CD8-positive, alpha-beta memory T cell (primary cell): ENCODE results near the gene GIPC1. TPM values are rescaled to one million over a fixed set of nuclear protein-coding genes. Genes with fewer than 3 reads are reported as not detected.

Experiments
- CTCF ChIA-PET: fragments of 350-600 bp; sonication (Branson Sonifier 250); formaldehyde crosslinking; loops from one replicate; lab custom pipeline; 2021; ENCODE audit warnings: antibody characterized with exemption; lab: Charles Lee
- POLR2A ChIA-PET: fragments of 350-600 bp; sonication (Branson Sonifier 250); formaldehyde crosslinking; loops from one replicate; lab custom pipeline; 2021; ENCODE audit warnings: antibody characterized with exemption; lab: Charles Lee
- DNase-seq, 5 donors: peaks; one replicate each; pipeline versions ENCODE4 v3.0.0 to v3.0.0-alpha.2; 2020 to 2022; ENCODE audit warnings: mixed read lengths in 1 of 5
- H3K27ac ChIP-seq: one replicate; pipeline ENCODE4 v1.7.0; 2013; ENCODE audit warnings: low read depth, mild to moderate bottlenecking, low read length, moderate library complexity
- H3K27me3 ChIP-seq: 2 replicates; pipeline ENCODE4 v1.7.0; 2013; ENCODE audit warnings: low read length, mild to moderate bottlenecking; ENCODE audit not compliant: insufficient read depth, poor library complexity, severe bottlenecking
- H3K36me3 ChIP-seq: 2 replicates; pipeline ENCODE4 v1.7.0; 2013; ENCODE audit warnings: mild to moderate bottlenecking, low read length, moderate library complexity; ENCODE audit not compliant: insufficient read depth
- H3K4me1 ChIP-seq: 2 replicates; pipeline ENCODE4 v1.7.0; 2013; ENCODE audit warnings: mild to moderate bottlenecking, low read length, moderate library complexity; ENCODE audit not compliant: insufficient read depth
- H3K4me3 ChIP-seq: 2 replicates; pipeline ENCODE4 v1.7.0; 2013; ENCODE audit warnings: mild to moderate bottlenecking, low read length
- H3K9me3 ChIP-seq: 2 replicates; pipeline ENCODE4 v1.7.0; 2013; ENCODE audit warnings: mild to moderate bottlenecking, low read length
- H3K27ac Mint-ChIP-seq, 8 donors: one replicate each; pipeline ENCODE4 v1.8.0; 2020 to 2021; ENCODE audit warnings: mixed read lengths in 8 of 8, mild to moderate bottlenecking in 6 of 8, inconsistent platforms in 3 of 8, moderate library complexity in 3 of 8
- H3K27me3 Mint-ChIP-seq, 2 donors: one replicate each; pipeline ENCODE4 v1.8.0; 2020 to 2021; ENCODE audit warnings: mixed read lengths in 2 of 2, mild to moderate bottlenecking in 1 of 2, moderate library complexity in 1 of 2
- H3K36me3 Mint-ChIP-seq, 3 donors: one replicate each; pipeline ENCODE4 v1.8.0; 2020 to 2021; ENCODE audit warnings: mixed read lengths in 3 of 3, inconsistent platforms in 1 of 3, mild to moderate bottlenecking in 1 of 3
- H3K4me1 Mint-ChIP-seq, 3 donors: one replicate each; pipeline ENCODE4 v1.8.0; 2020 to 2021; ENCODE audit warnings: mixed read lengths in 3 of 3, inconsistent platforms in 1 of 3, mild to moderate bottlenecking in 1 of 3
- H3K4me3 Mint-ChIP-seq, 7 donors: one replicate each; pipeline ENCODE4 v1.8.0; 2020 to 2021; ENCODE audit warnings: mixed read lengths in 7 of 7, mild to moderate bottlenecking in 6 of 7, moderate library complexity in 4 of 7, inconsistent platforms in 2 of 7
- H3K9me3 Mint-ChIP-seq, 5 donors: one replicate each; pipeline ENCODE4 v1.8.0; 2020 to 2022; ENCODE audit warnings: mixed read lengths in 5 of 5, mild to moderate bottlenecking in 3 of 5, moderate library complexity in 2 of 5, inconsistent platforms in 1 of 5
- polyA plus RNA-seq: library from polyadenylated mRNA; unstranded; fragments of 300-500 nt; fragmentation: Illumina TruSeq; gene quantifications from one replicate; pipeline ENCODE4 v1.2.3, GENCODE V29; 2021
- total RNA-seq, 2 experiments: library from RNA; stranded (reverse); gene quantifications; one replicate each; pipeline ENCODE4 v1.2.3, GENCODE V29; 2021

Gene GIPC1
- total and polyA plus RNA-seq, 3 experiments from 2014 or later: 32.7 to 43.4 (median 36.7) TPM

DNA sequence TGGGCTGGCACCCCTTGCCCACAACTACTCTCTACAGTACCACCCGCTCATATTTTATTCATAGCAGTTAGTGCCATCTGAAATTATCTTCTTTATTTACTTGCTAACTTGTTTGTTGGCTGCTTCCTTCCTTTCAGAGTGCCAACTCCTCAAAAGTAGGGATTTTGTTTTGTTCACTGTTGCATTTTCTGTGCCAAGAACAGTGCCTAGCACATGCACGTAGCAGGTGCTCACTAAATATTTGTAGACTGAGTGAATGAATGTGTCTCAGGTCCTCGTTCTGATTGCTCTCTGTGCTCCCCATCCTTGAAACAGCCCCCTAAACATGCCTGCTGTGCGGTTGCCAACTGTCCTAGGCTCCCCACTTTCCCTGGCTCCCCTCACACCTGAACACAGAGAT, 1.5 kb downstream of the GIPC1 start:
- Mint-ChIP-seq H3K4me1 (peaks cover 19 to 34% (median 33%) of the 10 kb centered on the region in 3 donors), H3K9me3 (no peaks in the 10 kb centered on the region), H3K4me3 (peak overlapping the region; percentile 49 to 93 (median 88)), H3K36me3 (peaks cover 2 to 24% (median 7%) of the 10 kb centered on the region in 3 donors), H3K27me3 (no peaks in the 10 kb centered on the region), H3K27ac (peak overlapping the region; percentile 65 to 94 (median 84))
- POLR2A ChIA-PET: interaction anchor here (2.4 to 3.3 kb wide), 2 partner anchors 12 to 23 kb away, joined by 12 to 17 read pairs; partner anchors contain the start of gene DNAJB1
- H3K4me1 ChIP-seq: peaks cover 24% of the 10 kb centered on the region
- H3K36me3 ChIP-seq: no peaks in the 10 kb centered on the region
- DNase-seq: no peak
- no peak overlapping the region for H3K4me3 ChIP-seq
- H3K27ac ChIP-seq: no peak overlapping the region
- no peaks in the 10 kb centered on the region for H3K9me3 ChIP-seq
- H3K27me3 ChIP-seq: no peaks in the 10 kb centered on the region
- CTCF ChIA-PET: interaction anchor here (1.1 to 2.2 kb wide), 5 partner anchors 10 to 62 kb away, joined by 3 to 11 read pairs (median 4); no protein-coding TSS in a partner anchor

DNA sequence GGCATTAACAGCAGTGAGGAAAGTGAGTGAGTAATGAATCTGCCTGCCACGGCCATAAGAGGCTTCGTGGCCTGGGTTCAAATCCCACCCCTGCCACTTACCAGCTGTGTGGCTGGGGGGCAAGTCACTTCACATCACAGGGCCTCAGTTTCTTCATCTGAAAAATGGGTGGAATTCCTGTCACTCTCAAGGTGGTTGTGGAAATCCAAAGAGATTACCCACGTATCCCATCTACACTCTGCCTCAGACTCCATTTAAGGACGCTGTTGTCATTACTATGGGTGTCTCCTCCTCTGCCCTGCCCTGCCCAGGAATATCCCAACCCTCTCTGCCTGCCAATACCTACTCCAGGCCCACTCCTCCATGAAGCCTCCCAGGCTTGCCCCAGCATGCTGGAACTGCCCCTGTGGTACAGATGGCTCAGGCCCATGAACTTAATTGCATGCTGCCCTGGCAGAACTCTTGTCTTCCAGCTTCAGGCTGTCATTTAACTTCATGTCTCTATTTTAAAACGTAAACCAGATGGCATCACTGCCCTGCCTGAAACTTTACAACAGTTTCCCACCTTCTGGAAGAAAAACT, 3.1 kb downstream of the GIPC1 start:
- Mint-ChIP-seq H3K4me1 (peaks cover 19 to 34% (median 33%) of the 10 kb centered on the region in 3 donors), H3K9me3 (no peaks in the 10 kb centered on the region), H3K27ac (peak overlapping the region in 5 of 8 donors; percentile 38 to 77 (median 54)), H3K27me3 (no peaks in the 10 kb centered on the region), H3K36me3 (peaks cover 5 to 36% (median 10%) of the 10 kb centered on the region in 3 donors), H3K4me3 (peak overlapping the region in 2 of 7 donors; percentile 24 to 40)
- H3K4me3 ChIP-seq: no peak overlapping the region
- DNase-seq: no peak
- no peaks in the 10 kb centered on the region for H3K27me3 ChIP-seq
- H3K27ac ChIP-seq: no peak overlapping the region
- CTCF ChIA-PET: interaction anchor here (0.9 kb wide), 1 partner anchor 13 kb away, joined by 5 read pairs; no protein-coding TSS in a partner anchor
- H3K36me3 ChIP-seq: no peaks in the 10 kb centered on the region
- H3K4me1 ChIP-seq: peaks cover 24% of the 10 kb centered on the region
- no peaks in the 10 kb centered on the region for H3K9me3 ChIP-seq
- POLR2A ChIA-PET: interaction anchor here (0.6 kb wide), 1 partner anchor 19 kb away, joined by 4 read pairs; no protein-coding TSS in a partner anchor

GRCh38 chr19:14487370-14488125, 8.4 kb downstream of the GIPC1 start:
- Mint-ChIP-seq H3K27me3 (no peaks in the 10 kb centered on the region), H3K27ac (no peak overlapping the region), H3K4me3 (no peak overlapping the region), H3K36me3 (peaks cover 5 to 40% (median 7%) of the 10 kb centered on the region in 3 donors), H3K4me1 (peaks cover 7 to 9% (median 7%) of the 10 kb centered on the region in 3 donors), H3K9me3 (no peaks in the 10 kb centered on the region)
- Histone ChIP-seq H3K27ac (no peak overlapping the region), H3K36me3 (no peaks in the 10 kb centered on the region), H3K9me3 (no peaks in the 10 kb centered on the region), H3K27me3 (no peaks in the 10 kb centered on the region), H3K4me1 (peaks cover 5% of the 10 kb centered on the region), H3K4me3 (no peak overlapping the region)
- ChIA-PET CTCF (interaction anchor here (0.9 to 2.8 kb wide), 7 partner anchors 8 to 69 kb away, joined by 3 to 18 read pairs (median 5); no protein-coding TSS in a partner anchor), POLR2A (interaction anchor here (0.6 kb wide), 1 partner anchor 165 kb away, joined by 14 read pairs; no protein-coding TSS in a partner anchor)
- no peak for DNase-seq

GRCh38 chr19:14482172-14482941, 13.6 kb downstream of the GIPC1 start:
- peaks cover 0 to 27% (median 1%) of the 10 kb centered on the region in 3 donors for H3K36me3 Mint-ChIP-seq
- CTCF ChIA-PET: interaction anchor here (1.6 to 5.7 kb wide), 4 partner anchors 10 to 134 kb away, joined by 4 to 29 read pairs (median 12); no protein-coding TSS in a partner anchor
- peak overlapping the region in 1 of 7 donors; percentile 13 for H3K4me3 Mint-ChIP-seq
- no peaks in the 10 kb centered on the region for H3K27me3 ChIP-seq
- H3K4me1 Mint-ChIP-seq: peaks cover 6 to 11% (median 9%) of the 10 kb centered on the region in 3 donors
- no peak overlapping the region for H3K27ac ChIP-seq
- no peaks in the 10 kb centered on the region for H3K9me3 Mint-ChIP-seq
- no peak overlapping the region for H3K27ac Mint-ChIP-seq
- no peak overlapping the region for H3K4me3 ChIP-seq
- H3K27me3 Mint-ChIP-seq: no peaks in the 10 kb centered on the region
- POLR2A ChIA-PET: no interaction called here
- no peak for DNase-seq
- H3K9me3 ChIP-seq: no peaks in the 10 kb centered on the region
- H3K36me3 ChIP-seq: no peaks in the 10 kb centered on the region
- peaks cover 5% of the 10 kb centered on the region for H3K4me1 ChIP-seq

GRCh38 chr19:14480700-14481079, 15.2 kb downstream of the GIPC1 start:
- Histone ChIP-seq H3K36me3 (no peaks in the 10 kb centered on the region), H3K27ac (no peak overlapping the region), H3K4me3 (no peak overlapping the region), H3K27me3 (no peaks in the 10 kb centered on the region), H3K4me1 (peaks cover 5% of the 10 kb centered on the region), H3K9me3 (no peaks in the 10 kb centered on the region)
- Mint-ChIP-seq H3K27ac (peak overlapping the region in 2 of 8 donors; percentile 66 to 75), H3K4me1 (peaks cover 10 to 18% (median 12%) of the 10 kb centered on the region in 3 donors), H3K9me3 (no peaks in the 10 kb centered on the region), H3K36me3 (peaks cover 1 to 23% (median 7%) of the 10 kb centered on the region in 3 donors), H3K27me3 (peaks cover 4 to 9% of the 10 kb centered on the region in 2 donors), H3K4me3 (peak overlapping the region in 5 of 7 donors; percentile 15 to 63 (median 24))
- DNase-seq: no peak
- POLR2A ChIA-PET: interaction anchor here (0.6 to 0.9 kb wide), 2 partner anchors 8 to 93 kb away, joined by 3 to 5 read pairs; no protein-coding TSS in a partner anchor
- CTCF ChIA-PET: interaction anchor here (0.7 to 5.7 kb wide), 35 partner anchors 8 to 344 kb away, joined by 3 to 29 read pairs (median 5); partner anchors contain the start of genes ADGRE5 and ASF1B

GRCh38 chr19:14479975-14480699, 15.8 kb downstream of the GIPC1 start:
- CTCF ChIA-PET: interaction anchor here (0.7 to 5.7 kb wide), 38 partner anchors 9 to 706 kb away, joined by 3 to 29 read pairs (median 5); partner anchors contain the start of genes ADGRE5, ASF1B, C19orf53 and DNAJB1
- peak overlapping the region in 1 of 8 donors; percentile 66 for H3K27ac Mint-ChIP-seq
- H3K9me3 Mint-ChIP-seq: no peaks in the 10 kb centered on the region
- peaks cover 1 to 23% (median 7%) of the 10 kb centered on the region in 3 donors for H3K36me3 Mint-ChIP-seq
- Histone ChIP-seq H3K36me3 (no peaks in the 10 kb centered on the region), H3K27ac (no peak overlapping the region), H3K9me3 (no peaks in the 10 kb centered on the region), H3K4me1 (peaks cover 10% of the 10 kb centered on the region), H3K27me3 (peaks cover under 1% of the 10 kb centered on the region), H3K4me3 (no peak overlapping the region)
- peak overlapping the region in 2 of 7 donors; percentile 49 to 63 for H3K4me3 Mint-ChIP-seq
- H3K27me3 Mint-ChIP-seq: peaks cover 9 to 10% of the 10 kb centered on the region in 2 donors
- DNase-seq: peak; percentile 58 to 78 (median 62)
- POLR2A ChIA-PET: interaction anchor here (0.6 to 0.9 kb wide), 3 partner anchors 7 to 110 kb away, joined by 3 to 5 read pairs (median 4); no protein-coding TSS in a partner anchor
- peaks cover 12 to 23% (median 16%) of the 10 kb centered on the region in 3 donors for H3K4me1 Mint-ChIP-seq
